Peyer's patch (tissue), 4 donors: ENCODE results near the gene KSR2.

Experiments
- POLR2A ChIP-seq, 2 donors: fragments of 450-650 bp; IDR thresholded peaks; one replicate each; pipeline ENCODE4 v1.5.1; 2017; ENCODE audit warnings: antibody characterized with exemption in 2 of 2, mild to moderate bottlenecking in 2 of 2, moderate library complexity in 2 of 2
- TF ChIP-seq, protein P1 (sequence below), 6 experiments: fragments of 450-650 bp in 4 of 6; fragments of 200-600 bp in 2 of 6; sonication (generic) in 1 of 6; IDR thresholded peaks; one replicate each; pipeline ENCODE4 v1.5.1; 2017 to 2019; ENCODE audit warnings: antibody characterized with exemption in 6 of 6, mild to moderate bottlenecking in 3 of 6, moderate library complexity in 1 of 6

DNA sequence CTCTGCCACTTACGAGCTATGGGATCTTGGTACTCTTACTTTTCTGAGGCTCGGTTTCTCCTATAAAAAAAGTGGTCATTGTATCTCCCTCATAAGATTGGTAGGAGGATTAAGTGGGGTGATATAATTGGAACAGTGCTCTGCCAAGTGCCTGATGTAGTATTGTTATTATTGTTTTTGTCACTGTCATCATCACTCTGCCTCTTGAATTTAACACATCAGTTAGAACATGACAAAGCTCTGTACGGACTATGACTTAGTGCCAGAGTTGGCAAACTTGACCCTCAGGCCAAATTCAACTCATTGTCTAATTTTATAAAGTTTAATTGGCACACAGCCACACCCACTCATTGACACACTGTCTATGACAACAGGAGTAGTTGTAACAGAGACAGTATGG lies 378.4 kb downstream of the KSR2 start:
- TF ChIP-seq POLR2A (IDR thresholded peaks at IDR 0.05) = no peak
- TF ChIP-seq, protein P1, sequence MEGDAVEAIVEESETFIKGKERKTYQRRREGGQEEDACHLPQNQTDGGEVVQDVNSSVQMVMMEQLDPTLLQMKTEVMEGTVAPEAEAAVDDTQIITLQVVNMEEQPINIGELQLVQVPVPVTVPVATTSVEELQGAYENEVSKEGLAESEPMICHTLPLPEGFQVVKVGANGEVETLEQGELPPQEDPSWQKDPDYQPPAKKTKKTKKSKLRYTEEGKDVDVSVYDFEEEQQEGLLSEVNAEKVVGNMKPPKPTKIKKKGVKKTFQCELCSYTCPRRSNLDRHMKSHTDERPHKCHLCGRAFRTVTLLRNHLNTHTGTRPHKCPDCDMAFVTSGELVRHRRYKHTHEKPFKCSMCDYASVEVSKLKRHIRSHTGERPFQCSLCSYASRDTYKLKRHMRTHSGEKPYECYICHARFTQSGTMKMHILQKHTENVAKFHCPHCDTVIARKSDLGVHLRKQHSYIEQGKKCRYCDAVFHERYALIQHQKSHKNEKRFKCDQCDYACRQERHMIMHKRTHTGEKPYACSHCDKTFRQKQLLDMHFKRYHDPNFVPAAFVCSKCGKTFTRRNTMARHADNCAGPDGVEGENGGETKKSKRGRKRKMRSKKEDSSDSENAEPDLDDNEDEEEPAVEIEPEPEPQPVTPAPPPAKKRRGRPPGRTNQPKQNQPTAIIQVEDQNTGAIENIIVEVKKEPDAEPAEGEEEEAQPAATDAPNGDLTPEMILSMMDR (IDR thresholded peaks at IDR 0.05) = no peak
